Panc1 (cell line): ENCODE data around the gene BBS7. TPM values are rescaled to one million over a fixed set of nuclear protein-coding genes. Genes with fewer than 3 reads are reported as not detected.

Experiments used
- ATAC-seq: fragments of 200-7000 bp; cut with Tn5 transposase; 2 replicates; pipeline ENCODE4 v1.9.1; 2020; ENCODE audit warnings: mild to moderate bottlenecking, moderate library complexity
- BruUV-seq: library from RNA; stranded (reverse); fragments of 400-500 nt; replicated peaks from 2 replicates; lab custom pipeline; 2021; lab: Mats Ljungman, UMichigan
- CTCF ChIA-PET: fragments of 300-600 bp; sonication (Branson Sonifier 250); formaldehyde crosslinking; loops from one replicate; lab custom pipeline; 2022; ENCODE audit warnings: antibody characterized with exemption; lab: Charles Lee
- POLR2A ChIA-PET: fragments of 300-600 bp; sonication (Branson Sonifier 250); formaldehyde crosslinking; loops from one replicate; lab custom pipeline; 2022; ENCODE audit warnings: antibody characterized with exemption; lab: Charles Lee
- DNase-seq: peaks from one replicate; pipeline ENCODE4 v3.0.0-alpha.2; 2010; ENCODE audit warnings: low read depth, low spot score
- H3K27ac ChIP-seq: 2 replicates; pipeline ENCODE4 v1.5.1; 2011; ENCODE audit warnings: mild to moderate bottlenecking, low read length, inconsistent platforms
- H3K27me3 ChIP-seq: fragments of 200-500 bp; sonication (Bioruptor generic); 2 replicates; pipeline ENCODE4 v1.6.0; 2014; ENCODE audit warnings: low read length, inconsistent platforms; ENCODE audit not compliant: control insufficient read depth, insufficient read depth
- H3K36me3 ChIP-seq: fragments of 200-500 bp; sonication (Bioruptor generic); 2 replicates; pipeline ENCODE4 v1.5.1; 2014; ENCODE audit warnings: inconsistent platforms, mild to moderate bottlenecking, low read length, moderate library complexity; ENCODE audit not compliant: control insufficient read depth, insufficient read depth
- H3K4me1 ChIP-seq: 2 replicates; pipeline ENCODE4 v1.5.1; 2011; ENCODE audit warnings: inconsistent platforms, mild to moderate bottlenecking, low read length, moderate library complexity; ENCODE audit not compliant: control insufficient read depth, insufficient read depth
- H3K4me3 ChIP-seq, 2 experiments: 2 replicates each; pipeline ENCODE4 v1.5.1; 2011 to 2012; ENCODE audit warnings: low read depth in 2 of 2, low read length in 2 of 2, mild to moderate bottlenecking in 2 of 2, inconsistent platforms in 1 of 2, moderate library complexity in 1 of 2
- H3K9me3 ChIP-seq: fragments of 200-500 bp; sonication (Bioruptor generic); 2 replicates; pipeline ENCODE4 v1.5.1; 2014; ENCODE audit warnings: low read depth, mild to moderate bottlenecking, inconsistent platforms, low read length, moderate library complexity; ENCODE audit not compliant: control insufficient read depth, insufficient read depth
- POLR2AphosphoS5 ChIP-seq: IDR thresholded peaks from 2 replicates; pipeline ENCODE4 v1.6.1; 2012; ENCODE audit warnings: mild to moderate bottlenecking, low read depth, low read length, moderate library complexity
- SIN3A ChIP-seq: IDR thresholded peaks from 2 replicates; pipeline ENCODE4 v1.6.1; 2012; ENCODE audit warnings: low read depth, mild to moderate bottlenecking, low read length, moderate library complexity, borderline replicate concordance; ENCODE audit not compliant: insufficient read depth
- TCF7L2 ChIP-seq: IDR thresholded peaks from 2 replicates; pipeline ENCODE4 v1.6.1; 2011; ENCODE audit warnings: mild to moderate bottlenecking, low read depth, low read length, inconsistent platforms
- in situ Hi-C: cut with HindIII; loops from 2 replicates; pipeline ENCODE4 v1.10.0; 2016; ENCODE audit warnings: low sequenced_read_pairs, low pct_unique_long_range_greater_than_20kb
- intact Hi-C: fragments of 100-400 bp; cut with micrococcal nuclease; formaldehyde crosslinking; loops from one replicate; pipeline ENCODE4 v1.10.0; 2022; ENCODE audit not compliant: unreplicated experiment
- total RNA-seq: library from RNA; stranded (reverse); gene quantifications from one replicate; pipeline ENCODE4 v1.2.1, GENCODE V29; 2021; ENCODE audit not compliant: unreplicated experiment
- TF ChIP-seq, protein P1 (sequence below), 2 experiments: IDR thresholded peaks; 2 replicates each; pipeline ENCODE4 v1.6.1; 2011 to 2012; ENCODE audit warnings: low read depth in 2 of 2, control low read depth in 1 of 2, low read length in 1 of 2, mild to moderate bottlenecking in 1 of 2, moderate library complexity in 1 of 2; ENCODE audit not compliant: insufficient read depth in 1 of 2
- TF ChIP-seq, protein P2 (sequence below): fragments of 450-650 bp; IDR thresholded peaks from 2 replicates; pipeline ENCODE4 v1.5.1; 2017; ENCODE audit warnings: mild to moderate bottlenecking

BBS7 gene
- total RNA-seq, 1 experiment from 2014 or later, result 9.1 TPM

DNA sequence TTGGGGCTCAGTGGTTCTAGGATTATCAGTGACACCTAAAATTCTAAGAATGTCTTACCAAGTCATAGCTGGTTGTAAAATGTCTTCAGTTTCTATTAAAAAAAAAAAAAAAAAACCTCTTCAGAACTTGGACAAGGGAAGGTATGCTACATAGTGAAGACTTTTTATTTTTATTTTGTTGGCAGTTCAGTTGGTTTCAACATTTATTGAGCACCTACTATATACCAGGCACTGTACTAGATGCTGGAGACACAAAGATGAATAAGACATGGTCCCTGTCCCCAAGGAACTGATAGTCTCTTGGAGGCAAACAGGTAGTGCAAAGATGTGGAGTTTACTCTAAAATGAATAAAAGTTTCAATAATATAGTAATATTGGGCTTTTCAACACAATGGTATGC, 8.9 kb upstream of the BBS7 start:
- H3K27ac ChIP-seq, result no peak overlapping the region
- ATAC-seq (no peak), DNase-seq (no peak)
- H3K9me3 ChIP-seq, result no peaks in the 10 kb centered on the region
- intact Hi-C loops (no loop called here), in situ Hi-C loops (no loop called here)
- ChIA-PET POLR2A (no interaction called here), CTCF (interaction anchor here (0.7 kb wide), 1 partner anchor 9 kb away, joined by 3 read pairs; no protein-coding TSS in a partner anchor)
- peaks cover 3% of the 10 kb centered on the region; the same call in 1 of the 2 replicates for H3K27me3 ChIP-seq
- TF ChIP-seq TCF7L2, result no peak
- no peak for TF ChIP-seq SIN3A
- TF ChIP-seq POLR2AphosphoS5, result no peak
- TF ChIP-seq, protein P1, sequence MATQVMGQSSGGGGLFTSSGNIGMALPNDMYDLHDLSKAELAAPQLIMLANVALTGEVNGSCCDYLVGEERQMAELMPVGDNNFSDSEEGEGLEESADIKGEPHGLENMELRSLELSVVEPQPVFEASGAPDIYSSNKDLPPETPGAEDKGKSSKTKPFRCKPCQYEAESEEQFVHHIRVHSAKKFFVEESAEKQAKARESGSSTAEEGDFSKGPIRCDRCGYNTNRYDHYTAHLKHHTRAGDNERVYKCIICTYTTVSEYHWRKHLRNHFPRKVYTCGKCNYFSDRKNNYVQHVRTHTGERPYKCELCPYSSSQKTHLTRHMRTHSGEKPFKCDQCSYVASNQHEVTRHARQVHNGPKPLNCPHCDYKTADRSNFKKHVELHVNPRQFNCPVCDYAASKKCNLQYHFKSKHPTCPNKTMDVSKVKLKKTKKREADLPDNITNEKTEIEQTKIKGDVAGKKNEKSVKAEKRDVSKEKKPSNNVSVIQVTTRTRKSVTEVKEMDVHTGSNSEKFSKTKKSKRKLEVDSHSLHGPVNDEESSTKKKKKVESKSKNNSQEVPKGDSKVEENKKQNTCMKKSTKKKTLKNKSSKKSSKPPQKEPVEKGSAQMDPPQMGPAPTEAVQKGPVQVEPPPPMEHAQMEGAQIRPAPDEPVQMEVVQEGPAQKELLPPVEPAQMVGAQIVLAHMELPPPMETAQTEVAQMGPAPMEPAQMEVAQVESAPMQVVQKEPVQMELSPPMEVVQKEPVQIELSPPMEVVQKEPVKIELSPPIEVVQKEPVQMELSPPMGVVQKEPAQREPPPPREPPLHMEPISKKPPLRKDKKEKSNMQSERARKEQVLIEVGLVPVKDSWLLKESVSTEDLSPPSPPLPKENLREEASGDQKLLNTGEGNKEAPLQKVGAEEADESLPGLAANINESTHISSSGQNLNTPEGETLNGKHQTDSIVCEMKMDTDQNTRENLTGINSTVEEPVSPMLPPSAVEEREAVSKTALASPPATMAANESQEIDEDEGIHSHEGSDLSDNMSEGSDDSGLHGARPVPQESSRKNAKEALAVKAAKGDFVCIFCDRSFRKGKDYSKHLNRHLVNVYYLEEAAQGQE (IDR thresholded peaks at IDR 0.05; ENCODE audit: insufficient read depth in 1 of 2, low read depth in 2 of 2, low read length in 1 of 2), result no peak
- TF ChIP-seq, protein P2, sequence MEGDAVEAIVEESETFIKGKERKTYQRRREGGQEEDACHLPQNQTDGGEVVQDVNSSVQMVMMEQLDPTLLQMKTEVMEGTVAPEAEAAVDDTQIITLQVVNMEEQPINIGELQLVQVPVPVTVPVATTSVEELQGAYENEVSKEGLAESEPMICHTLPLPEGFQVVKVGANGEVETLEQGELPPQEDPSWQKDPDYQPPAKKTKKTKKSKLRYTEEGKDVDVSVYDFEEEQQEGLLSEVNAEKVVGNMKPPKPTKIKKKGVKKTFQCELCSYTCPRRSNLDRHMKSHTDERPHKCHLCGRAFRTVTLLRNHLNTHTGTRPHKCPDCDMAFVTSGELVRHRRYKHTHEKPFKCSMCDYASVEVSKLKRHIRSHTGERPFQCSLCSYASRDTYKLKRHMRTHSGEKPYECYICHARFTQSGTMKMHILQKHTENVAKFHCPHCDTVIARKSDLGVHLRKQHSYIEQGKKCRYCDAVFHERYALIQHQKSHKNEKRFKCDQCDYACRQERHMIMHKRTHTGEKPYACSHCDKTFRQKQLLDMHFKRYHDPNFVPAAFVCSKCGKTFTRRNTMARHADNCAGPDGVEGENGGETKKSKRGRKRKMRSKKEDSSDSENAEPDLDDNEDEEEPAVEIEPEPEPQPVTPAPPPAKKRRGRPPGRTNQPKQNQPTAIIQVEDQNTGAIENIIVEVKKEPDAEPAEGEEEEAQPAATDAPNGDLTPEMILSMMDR, result no peak
- no peaks in the 10 kb centered on the region; the same call in 1 of the 2 replicates for H3K36me3 ChIP-seq
- no TSS peak for BruUV-seq
- no peaks in the 10 kb centered on the region for H3K4me1 ChIP-seq
- H3K4me3 ChIP-seq, result no peak overlapping the region

DNA sequence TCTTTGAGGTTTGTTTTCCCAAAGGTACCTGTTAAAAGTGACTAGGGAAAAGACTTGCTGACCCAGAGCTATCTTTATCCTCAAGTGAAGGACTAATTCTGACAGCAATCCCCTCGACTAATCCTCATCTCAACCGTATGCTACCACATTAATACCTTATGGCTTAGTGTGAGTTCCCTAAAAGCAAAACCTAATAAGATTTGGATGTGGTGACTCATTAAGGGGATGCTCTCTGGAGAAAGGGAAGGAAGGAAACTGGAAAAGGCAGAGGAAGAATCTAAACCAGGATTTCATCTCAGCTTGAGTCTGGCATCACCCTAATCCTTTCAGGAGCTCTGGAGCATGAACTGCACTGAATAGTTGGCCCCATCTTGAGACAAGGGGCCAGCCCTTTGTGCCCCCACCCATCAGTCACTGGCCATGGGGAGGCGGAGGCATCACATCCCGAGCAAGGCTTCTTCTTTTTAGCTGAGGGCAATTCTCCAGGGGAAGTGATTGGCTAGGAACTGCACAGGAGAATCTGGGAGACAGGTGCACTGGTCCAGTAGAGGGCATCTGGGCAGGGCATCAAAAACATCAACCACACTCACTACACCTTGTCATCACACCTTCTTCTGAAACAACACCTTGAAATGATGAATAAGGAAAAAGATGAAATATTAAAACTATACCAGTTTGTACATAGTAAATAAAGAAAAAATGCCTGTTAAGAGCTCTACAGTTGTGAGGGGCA, 6.9 kb upstream of the BBS7 start:
- intact Hi-C loops, result no loop called here
- TF ChIP-seq SIN3A (no peak), POLR2AphosphoS5 (no peak), TCF7L2 (no peak)
- TF ChIP-seq, protein P2, result no peak
- TF ChIP-seq, protein P1 (IDR thresholded peaks at IDR 0.05; ENCODE audit: insufficient read depth in 1 of 2, low read depth in 2 of 2, low read length in 1 of 2), result no peak
- BruUV-seq, result no TSS peak

More for the DNA sequence above, 6.9 kb upstream of the BBS7 start:
- Histone ChIP-seq H3K36me3 (no peaks in the 10 kb centered on the region; the same call in 1 of the 2 replicates), H3K9me3 (no peaks in the 10 kb centered on the region), H3K27ac (no peak overlapping the region), H3K27me3 (peaks cover 3% of the 10 kb centered on the region; the same call in 1 of the 2 replicates), H3K4me1 (no peaks in the 10 kb centered on the region), H3K4me3 (no peak overlapping the region)
- ChIA-PET POLR2A (no interaction called here), CTCF (interaction anchor here (0.6 kb wide), 1 partner anchor 24 kb away, joined by 4 read pairs; no protein-coding TSS in a partner anchor)
- in situ Hi-C loops, result no loop called here
- no peak for ATAC-seq
- DNase-seq, result no peak
